NCI-H82 treated with DMSO at 0.1 percent for 48 hours (cell line): Measurements from ENCODE around the gene ING2.
"Not testable (repeated sequence)": the region's sequence is repeated elsewhere in the genome, so short reads cannot be mapped to it uniquely, and the experiment has no call there.

Experiments used
- DNase-seq: peaks from one replicate; lab custom pipeline; 2025; ENCODE audit not compliant: unreplicated experiment; lab: John Stamatoyannopoulos, UW

Gene ING2, protein sequence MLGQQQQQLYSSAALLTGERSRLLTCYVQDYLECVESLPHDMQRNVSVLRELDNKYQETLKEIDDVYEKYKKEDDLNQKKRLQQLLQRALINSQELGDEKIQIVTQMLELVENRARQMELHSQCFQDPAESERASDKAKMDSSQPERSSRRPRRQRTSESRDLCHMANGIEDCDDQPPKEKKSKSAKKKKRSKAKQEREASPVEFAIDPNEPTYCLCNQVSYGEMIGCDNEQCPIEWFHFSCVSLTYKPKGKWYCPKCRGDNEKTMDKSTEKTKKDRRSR

DNA sequence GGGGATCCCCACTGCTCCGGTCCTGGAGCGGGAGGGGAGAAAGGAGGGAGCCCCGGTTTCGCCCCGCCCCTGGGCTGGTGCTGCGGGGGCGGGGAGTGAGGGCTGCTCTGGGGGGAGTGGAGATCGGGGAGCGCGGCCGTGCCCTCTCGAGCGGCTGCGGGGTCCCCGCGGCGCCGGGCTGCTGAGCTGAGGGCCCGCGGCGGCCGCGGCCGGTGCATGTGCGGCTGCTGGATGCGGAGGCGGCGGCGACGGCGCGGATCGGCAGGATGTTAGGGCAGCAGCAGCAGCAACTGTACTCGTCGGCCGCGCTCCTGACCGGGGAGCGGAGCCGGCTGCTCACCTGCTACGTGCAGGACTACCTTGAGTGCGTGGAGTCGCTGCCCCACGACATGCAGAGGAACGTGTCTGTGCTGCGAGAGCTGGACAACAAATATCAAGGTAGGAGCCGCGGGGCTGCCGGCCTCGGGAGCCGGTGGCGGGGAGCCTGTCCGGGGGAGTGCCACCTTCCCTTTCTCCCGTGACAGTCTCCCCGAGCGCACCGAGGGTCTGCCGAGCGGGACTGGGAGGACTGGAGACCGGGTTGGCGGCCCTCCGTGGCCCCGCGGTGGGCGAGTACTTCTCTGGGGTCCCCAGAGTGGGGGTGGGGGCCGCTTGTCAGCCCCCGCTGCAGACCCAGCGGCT, at the start of gene ING2:
Gene ING2 (plus strand): TSS at position 129 of the 681 bp plus-strand sequence. CDS start 138 bp downstream, at position 267.
- DNase-seq = peak; percentile 29

DNA sequence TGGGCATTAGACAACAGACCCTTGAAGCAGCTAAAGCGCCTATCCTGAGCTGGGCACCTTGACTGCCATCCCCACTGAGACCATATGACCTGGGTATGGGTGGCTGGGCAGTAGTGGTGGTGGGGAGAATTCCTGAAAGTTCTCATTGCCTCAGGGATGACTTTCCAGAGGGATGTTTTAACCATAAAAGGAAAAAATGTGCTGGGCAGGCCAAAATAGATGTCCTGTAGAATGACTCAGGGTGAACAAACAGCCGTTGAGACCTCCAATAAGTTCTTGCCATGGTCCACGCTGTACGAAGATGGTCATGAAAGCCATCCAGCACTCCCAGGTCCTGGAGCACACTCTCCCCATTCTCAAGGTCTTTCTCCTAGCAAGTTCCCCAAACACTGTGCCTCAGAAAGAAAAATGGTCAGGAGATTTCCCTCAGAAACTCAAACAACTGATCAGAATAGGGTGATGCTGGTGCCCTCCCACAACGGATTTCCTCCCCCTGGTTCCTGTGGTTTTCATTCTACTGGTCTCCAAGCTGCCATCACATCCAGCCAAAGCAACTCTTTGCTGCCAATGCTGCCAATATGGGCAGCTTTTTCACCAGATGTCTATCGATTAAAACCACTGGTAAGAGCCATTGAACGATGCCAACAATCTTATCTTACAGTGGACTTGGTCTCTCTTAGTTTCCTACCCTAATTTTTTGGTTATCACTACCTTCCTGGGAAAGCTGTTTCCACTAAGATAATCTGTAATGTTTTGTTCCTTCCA, 49.2 kb upstream of the ING2 start:
- no peak for DNase-seq

DNA sequence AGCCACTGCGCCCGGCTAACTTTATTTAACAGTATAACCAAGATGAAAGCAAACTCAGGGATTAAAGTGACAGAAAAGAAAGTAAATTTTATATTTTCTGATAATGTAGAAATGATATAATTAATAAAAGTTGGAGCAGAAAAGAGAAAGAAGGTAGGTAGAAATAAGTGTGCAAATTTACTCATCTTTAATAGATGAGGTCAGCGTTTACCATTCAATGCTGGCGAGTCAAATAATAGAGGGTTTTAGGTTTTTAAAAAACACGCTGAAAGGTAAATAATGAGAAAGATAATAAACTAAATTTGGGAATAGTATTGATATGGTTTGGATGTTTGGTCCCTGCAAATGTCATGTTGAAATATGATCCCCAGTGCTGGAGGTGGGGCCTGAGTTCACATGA, 46.9 kb upstream of the ING2 start:
- no peak for DNase-seq

DNA sequence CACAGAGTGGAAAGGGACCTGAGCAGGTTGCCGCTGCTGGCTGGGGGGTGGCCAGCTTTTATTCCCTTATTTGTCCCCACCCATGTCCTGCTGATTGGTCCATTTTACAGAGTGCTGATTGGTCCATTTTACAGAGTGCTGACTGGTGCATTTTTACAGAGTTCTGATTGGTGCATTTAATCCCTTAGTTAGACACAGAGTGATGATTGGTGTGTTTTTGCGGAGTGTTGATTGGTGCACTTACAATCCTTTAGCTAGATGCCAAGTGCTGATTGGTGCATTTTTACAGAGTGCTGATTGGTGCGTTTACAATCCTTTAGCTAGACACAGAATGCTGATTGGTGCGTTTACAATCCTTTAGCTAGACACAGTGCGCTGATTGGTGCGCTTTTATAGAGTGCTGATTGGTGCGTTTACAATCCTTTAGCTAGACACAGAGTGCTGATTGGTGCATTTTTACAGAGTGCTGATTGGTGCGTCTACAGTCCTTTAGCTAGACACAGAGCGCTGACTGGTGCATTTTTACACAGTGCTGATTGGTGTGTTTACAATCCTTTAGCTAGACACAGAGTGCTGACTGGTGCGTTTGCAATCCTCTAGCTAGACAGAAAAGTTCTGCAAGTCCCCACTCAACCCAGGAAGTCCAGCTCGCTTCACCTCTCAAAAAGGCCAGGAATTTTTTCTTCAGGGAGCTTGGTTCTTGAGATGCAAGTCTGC, 40.8 kb upstream of the ING2 start:
- DNase-seq = not testable (repeated sequence)

- not testable (repeated sequence) for DNase-seq
Measured at GRCh38 chr4:183465879-183466278, 39.0 kb upstream of the ING2 start.

DNA sequence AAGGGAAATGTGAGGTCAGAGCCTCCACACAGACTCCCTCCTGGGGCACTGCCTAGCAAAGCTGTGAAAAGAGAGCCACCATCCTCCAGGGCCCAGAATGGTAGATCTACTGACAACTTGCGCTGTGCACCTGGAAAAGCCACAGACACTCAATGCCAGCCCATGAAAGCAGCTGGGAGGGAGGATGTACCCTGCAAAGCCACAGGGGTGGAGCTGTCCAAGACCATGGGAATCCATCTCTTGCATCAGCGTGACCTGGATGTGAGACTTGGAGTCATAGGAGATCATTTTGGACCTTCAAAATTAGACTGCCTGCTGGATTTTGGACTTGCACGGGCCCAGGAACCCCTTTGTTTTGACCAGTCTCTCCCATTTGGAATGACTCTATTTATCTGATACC, 37.6 kb upstream of the ING2 start:
- no peak for DNase-seq

DNA sequence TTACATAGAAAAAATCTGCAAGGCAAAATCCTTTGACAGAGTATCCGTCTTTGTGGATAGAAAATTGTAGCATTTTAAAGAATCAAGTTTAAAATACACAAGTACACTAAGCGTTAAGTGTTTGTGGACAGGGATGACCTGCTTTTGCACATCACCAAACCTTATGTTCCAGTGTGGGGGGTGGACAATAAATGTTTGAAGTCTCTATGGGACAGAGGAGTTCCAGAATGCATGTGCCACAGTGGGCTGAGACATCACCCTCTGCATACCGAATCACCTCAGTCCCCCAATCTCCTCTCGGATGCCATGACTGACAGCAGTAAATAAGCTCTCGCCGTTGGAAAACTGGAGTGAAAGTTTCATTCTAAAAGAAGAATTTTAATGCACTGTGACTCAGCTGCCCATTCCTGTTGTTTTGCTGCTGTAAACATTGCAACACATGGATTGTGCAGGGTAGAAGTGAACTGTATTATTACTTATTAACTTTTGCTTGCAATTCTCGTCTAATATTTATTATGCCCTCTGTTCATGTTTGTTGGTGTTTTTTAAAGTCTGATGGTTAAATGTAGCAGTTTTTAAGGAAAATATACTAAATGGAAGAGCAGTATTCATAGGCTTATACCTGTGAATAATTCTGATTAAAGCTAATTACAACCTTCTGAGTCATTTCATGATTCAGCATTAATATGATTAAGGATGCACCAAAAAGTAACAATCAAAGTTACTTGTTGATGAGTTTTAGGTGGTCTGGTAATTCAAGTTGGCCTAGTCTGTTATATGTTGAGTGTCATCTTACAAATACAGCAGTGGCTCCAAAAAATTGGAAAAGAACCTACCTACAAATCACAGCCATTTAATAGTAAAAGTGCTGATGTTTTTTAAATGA, 36.4 kb upstream of the ING2 start:
- no peak for DNase-seq

DNA sequence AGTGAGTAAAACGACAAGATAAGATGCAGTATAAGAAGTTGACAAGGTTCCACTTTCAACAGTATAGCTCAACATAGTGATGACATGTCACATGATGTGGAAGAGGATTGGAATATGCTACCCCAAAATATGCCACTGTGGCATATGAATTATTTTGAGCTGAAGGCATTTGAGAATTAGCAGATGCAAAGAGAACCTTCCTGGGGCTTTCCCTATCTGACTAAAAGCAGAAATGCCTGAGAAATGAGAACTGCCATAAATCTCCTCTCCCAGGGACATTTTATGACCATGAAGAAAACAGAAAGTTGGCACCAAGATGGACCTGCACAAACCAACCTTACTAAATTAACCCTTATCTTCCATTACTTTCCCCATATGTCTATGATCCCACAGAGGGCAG, 35.6 kb upstream of the ING2 start:
- DNase-seq = no peak

- DNase-seq = no peak
Measured at GRCh38 chr4:183469936-183470335, 34.9 kb upstream of the ING2 start.

DNA sequence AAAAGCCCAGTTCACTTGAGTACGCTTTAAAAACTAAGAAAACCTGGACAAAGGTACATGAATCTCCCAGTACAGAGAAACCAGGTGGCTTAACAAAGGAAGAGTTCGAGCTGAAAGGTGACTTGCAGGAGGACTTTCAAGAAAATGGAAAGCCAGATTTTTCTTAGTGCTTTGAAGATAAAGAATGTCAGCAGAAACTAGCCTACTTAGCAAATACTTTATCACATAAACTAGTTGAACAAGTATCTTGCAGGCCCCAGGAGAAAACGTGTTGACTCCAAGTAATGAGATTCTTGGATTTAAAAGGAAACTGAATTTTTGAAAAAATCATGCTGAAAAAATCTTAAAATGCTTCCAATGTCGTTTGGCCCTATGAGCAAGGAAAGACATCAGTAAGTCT, 34.0 kb upstream of the ING2 start:
- DNase-seq = no peak

DNA sequence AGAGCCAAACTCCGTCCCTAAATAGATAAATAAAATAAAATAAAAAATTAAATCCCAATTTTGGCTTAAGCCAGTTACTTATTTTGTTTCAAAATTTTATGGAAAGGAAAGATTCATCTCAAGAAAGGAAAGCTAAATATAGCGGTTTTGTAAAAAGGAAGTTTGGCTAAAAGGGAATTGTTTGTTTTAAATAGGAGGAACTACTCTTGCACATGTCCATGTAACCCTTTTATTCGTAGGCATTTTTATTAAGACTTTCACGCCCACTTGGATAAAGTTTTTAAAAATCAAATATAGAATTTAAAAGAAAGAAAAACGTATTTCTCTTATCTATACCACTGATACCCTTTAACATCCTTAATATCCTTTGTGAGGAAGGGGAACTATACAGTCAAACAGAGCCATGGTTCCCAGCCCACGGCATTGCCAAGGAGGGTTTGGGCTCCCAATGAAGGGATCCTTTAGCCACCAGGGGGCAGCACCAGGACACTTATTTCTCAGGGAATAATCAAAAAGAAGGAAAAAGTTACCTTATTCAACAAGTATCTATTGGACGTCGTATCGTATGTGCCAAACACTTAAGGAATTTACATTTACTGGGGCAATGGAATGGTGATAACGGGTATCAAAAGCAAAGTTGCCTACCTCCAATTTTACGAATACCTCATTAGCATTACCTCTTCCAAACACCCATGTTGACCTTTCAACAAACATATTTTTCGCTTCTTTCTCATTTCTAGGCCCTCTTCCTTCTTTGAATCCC, 32.7 kb upstream of the ING2 start:
- DNase-seq = no peak

DNA sequence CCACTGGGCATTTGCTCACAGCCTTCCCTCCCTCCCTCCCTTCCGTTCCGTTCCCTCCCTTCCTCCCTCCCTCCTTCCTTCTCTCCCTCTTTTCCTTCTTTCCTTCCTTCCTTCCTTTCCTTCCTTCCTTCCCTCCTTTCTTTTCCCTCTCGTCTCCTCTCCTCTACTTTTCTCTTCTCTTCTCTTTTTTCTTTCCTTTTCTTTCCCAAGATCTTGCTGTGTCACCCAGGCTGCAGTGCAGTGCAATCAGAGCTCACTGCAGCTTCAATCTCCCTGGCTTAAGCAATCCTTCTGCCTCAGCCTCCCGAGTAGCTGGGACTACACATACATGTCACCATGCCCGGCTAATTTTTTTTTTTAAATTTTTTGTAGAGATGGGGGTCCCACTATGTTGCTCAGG, 26.7 kb upstream of the ING2 start:
- DNase-seq = no peak

DNA sequence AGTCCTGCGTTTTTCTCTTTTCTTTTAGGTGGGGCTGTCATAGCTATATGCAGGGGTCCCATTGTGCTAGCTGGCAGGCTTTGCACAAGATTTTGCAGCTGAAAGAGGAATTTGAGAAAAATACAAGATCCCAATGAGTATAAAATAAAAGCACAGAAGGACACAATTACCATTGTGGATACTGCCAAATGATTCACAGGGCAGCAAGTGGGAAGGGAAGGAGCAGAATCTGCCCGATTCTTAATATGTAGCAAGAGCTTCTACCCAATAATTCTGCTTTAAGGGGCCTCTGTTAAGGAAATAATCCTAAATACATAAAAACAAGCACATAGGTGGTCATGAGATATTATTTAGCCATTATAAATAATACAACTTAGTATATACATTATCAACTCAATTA, 25.9 kb upstream of the ING2 start:
- no peak for DNase-seq

- DNase-seq = not testable (repeated sequence)
Measured at GRCh38 chr4:183482515-183483095, 22.3 kb upstream of the ING2 start.

DNA sequence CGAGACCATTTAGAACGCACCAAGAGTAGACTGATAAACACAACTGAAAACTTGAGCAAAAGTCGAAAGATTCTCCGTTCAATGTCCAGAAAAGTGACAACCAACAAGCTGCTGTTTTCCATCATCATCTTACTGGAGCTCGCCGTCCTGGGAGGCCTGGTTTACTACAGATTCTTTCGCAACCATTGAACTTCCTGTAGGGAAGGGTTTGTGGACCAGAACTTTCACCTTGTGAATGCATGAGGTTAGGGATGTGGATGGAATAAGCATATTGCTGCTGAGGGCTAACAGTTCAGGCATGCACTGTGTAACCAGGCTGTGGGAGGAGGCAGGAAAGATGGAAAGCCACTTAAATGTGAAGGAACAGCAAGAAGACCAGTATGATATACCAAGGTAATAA, 20.9 kb upstream of the ING2 start:
- DNase-seq = no peak

DNA sequence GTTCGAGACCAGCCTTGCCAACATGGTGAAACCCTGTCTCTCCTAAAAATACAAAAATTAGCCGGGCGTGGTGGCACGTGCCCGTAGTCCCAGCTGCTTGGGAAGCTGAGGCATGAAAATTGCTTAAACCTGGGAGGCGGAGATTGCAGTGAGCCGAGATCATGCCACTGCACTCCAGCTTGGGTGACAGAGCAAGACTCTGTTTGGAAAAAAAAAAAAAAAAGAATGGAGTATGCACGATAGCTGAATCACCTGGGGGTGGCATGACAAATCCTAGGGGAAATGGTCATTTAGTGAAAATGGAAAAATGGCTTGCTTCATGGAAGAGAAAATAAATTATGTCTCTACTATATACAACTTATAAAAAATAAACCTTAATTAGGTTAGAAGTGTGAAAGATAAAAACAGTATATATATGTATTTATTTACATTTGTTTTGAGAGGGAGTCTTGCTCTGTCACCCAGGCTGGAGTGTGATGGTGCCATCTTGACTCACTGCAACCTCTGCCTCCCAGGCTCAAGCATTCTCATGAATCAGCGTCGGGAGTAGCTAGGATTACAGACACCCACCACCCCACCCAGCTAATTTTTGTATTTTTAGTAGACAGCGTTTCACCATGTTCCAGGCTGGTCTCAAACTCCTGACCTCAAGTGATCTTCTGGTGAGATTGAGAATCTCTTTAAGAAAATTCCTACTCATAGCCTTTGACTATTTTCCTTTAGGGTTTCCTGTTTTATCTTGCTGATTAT, 19.3 kb upstream of the ING2 start:
- no peak for DNase-seq

GRCh38 chr4:183492791-183493222, 12.1 kb upstream of the ING2 start:
- no peak for DNase-seq

DNA sequence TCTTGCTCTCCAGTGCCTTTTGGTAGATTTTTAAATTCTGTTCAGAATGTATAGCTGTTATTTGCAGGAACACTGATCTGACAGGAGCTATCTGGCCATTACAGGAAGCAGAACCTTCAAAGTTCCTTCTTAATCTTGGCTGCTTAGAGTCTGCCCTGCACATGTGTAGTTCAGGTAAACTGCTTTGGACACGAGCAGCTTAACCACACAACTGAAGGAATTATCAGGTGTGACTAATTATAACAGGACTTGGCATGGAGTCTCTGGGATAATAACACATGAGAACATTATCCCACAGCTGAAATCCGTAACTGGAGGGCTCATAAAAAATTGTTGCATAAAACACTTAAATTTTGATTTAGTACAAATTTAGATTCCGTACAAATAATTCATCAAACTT, 11.6 kb upstream of the ING2 start:
- no peak for DNase-seq

DNA sequence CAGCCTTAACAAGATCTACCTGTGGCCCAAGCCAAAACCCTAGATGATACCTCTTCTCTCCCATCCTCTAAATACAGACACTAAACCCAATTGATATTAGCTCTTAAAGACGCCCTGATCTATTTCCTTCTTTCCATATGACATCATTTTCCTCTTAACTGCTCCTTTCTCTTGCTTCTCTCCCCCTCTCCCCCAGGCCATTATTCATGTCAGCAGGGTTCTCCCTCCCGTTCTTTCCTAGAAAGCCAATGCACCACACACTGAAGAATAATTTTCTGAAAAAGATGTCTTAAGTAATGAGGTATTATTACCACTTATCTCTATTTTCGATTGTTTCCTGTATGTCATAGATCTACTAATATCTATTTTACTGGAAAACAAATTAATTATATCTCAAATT, 9.7 kb upstream of the ING2 start:
- no peak for DNase-seq
